ENCODE measurements around the gene MED7. TPM values are rescaled to one million over a fixed set of nuclear protein-coding genes. Genes with fewer than 3 reads are reported as not detected.

Gene MED7
- total and polyA plus RNA-seq, 12 donors, result 7.3 to 11.5 (median 9.3) TPM

DNA sequence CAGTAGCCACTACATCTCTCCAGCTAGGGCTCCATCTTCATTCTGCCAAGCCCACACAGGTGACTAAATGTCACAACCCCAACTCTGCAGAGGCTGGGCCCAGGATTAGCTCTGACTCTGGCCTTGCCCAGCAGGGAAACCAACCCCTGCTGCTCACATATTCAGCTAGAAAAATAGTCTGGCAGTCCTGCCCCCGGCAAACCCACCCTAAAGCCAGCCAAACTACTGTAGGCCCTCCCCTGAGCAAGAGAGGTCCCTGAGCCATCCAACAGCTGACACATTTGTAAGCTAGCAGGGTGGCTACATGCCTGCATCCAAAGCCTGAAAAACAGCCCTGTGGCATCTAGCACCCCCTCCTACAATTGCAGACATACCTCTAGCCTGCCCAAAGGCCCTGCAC lies 22.6 kb downstream of the MED7 start:
- ATAC-seq, result no peak
- intact Hi-C loops (cut with DNase I), result loop anchor here in 1 of 10 donors (10.0 kb wide), 1 partner anchor 275 kb away; no protein-coding TSS in a partner anchor

DNA sequence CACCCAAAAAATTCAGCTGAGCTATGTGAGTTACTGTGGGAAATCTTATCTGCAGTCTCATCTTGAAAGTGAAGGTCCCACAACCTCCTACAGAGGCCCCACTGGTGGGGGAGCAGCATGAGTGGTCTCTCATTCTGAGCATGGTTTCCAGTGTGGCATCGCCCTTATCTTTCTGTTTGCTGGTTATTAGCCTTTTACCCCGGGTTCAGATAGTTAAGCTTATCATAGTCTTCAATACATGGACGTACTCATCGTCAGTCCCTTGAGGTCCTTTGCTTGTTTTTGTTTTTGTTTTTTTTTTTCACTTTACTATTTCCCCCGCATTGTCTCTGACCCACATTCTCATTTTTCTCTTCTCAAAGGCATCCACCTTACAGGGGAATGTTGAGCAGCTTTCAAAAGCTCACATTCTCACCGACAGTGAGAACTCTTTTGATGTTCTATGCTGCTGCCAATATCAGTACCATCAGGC lies 26.1 kb downstream of the MED7 start:
- intact Hi-C loops (cut with DNase I), result no loop called here
- Histone ChIP-seq H3K4me1 (peaks cover 0 to 13% (median 3%) of the 10 kb centered on the region in 9 donors), H3K27ac (no peak overlapping the region), H3K36me3 (no peaks in the 10 kb centered on the region), H3K27me3 (no peaks in the 10 kb centered on the region), H3K4me3 (no peak overlapping the region), H3K9me3 (peaks cover 0 to 10% (median 6%) of the 10 kb centered on the region in 11 donors)
- DNase-seq (no peak), ATAC-seq (no peak)
- 74% methylated on average over 6 of the region's 6 CpGs for WGBS, 2 donors
- TF ChIP-seq, protein P1, sequence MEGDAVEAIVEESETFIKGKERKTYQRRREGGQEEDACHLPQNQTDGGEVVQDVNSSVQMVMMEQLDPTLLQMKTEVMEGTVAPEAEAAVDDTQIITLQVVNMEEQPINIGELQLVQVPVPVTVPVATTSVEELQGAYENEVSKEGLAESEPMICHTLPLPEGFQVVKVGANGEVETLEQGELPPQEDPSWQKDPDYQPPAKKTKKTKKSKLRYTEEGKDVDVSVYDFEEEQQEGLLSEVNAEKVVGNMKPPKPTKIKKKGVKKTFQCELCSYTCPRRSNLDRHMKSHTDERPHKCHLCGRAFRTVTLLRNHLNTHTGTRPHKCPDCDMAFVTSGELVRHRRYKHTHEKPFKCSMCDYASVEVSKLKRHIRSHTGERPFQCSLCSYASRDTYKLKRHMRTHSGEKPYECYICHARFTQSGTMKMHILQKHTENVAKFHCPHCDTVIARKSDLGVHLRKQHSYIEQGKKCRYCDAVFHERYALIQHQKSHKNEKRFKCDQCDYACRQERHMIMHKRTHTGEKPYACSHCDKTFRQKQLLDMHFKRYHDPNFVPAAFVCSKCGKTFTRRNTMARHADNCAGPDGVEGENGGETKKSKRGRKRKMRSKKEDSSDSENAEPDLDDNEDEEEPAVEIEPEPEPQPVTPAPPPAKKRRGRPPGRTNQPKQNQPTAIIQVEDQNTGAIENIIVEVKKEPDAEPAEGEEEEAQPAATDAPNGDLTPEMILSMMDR (IDR thresholded peaks at IDR 0.05), result no peak

More for the DNA sequence above, 22.6 kb downstream of the MED7 start:
- Histone ChIP-seq H3K27me3 (no peaks in the 10 kb centered on the region), H3K4me1 (peaks cover 0 to 12% (median 0%) of the 10 kb centered on the region in 9 donors), H3K27ac (no peak overlapping the region), H3K9me3 (peaks cover 0 to 31% (median 7%) of the 10 kb centered on the region in 11 donors), H3K4me3 (no peak overlapping the region), H3K36me3 (no peaks in the 10 kb centered on the region)
- WGBS, 2 donors, result 45 to 69% methylated on average over 1 of the region's 1 CpG
- DNase-seq, result no peak
- TF ChIP-seq, protein P1 (IDR thresholded peaks at IDR 0.05), result no peak

DNA sequence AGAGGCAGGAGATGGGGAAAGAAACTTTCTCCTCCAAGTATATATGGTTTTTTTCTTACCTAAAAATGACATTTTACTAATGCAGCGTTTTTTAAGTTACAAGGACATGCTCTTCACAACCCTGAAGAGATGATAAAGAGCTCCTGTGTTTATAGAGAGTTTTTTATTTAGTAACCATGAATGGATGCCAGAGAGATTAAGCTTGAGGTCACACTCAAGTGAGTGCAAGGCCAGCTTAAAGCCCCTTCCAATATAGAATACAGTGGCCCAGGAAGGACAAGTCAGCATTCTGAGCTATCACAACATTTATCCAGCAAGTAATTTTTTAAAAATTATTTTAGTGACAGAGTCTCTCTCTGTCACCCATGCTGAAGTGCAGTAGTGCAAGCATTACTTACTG lies 27.2 kb downstream of the MED7 start:
- H3K36me3 ChIP-seq, result no peaks in the 10 kb centered on the region
- WGBS, 2 donors, result 16 to 24% methylated on average over 1 of the region's 1 CpG
- peaks cover 0 to 1% (median 0%) of the 10 kb centered on the region in 11 donors for H3K9me3 ChIP-seq
- DNase-seq, result no peak
- H3K27me3 ChIP-seq, result no peaks in the 10 kb centered on the region
- ATAC-seq, result peak in 7 of 8 donors; percentile 62 to 91 (median 77)
- peaks cover 0 to 13% (median 3%) of the 10 kb centered on the region in 9 donors for H3K4me1 ChIP-seq
- intact Hi-C loops (cut with DNase I), result no loop called here
- TF ChIP-seq, protein P1 (IDR thresholded peaks at IDR 0.05), result no peak
- H3K4me3 ChIP-seq, result no peak overlapping the region
- peak overlapping the region in 6 of 10 donors; percentile 7 to 60 (median 32) for H3K27ac ChIP-seq

DNA sequence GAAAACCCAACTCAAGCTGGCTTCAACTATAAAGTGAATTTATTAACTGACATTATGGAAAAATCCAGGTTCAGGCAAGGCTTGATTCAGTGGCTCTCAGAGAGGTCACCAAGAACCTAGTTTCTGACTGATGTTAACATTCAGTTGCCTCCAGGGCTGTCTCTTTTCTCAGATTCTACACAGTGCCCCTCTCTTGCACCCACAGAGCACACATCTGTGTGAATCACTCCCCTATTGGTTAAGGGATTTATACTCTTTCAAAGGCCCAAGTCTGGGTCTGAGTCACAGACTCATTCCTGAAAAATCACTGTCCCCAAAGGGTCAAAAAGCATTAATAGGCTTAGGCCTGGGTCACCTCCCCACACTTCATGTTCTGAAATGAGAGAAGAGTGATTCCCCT lies 27.7 kb downstream of the MED7 start:
- ATAC-seq, result peak in 2 of 8 donors; percentile 9 to 38
- peak overlapping the region in 8 of 10 donors; percentile 1 to 60 (median 27) for H3K27ac ChIP-seq
- TF ChIP-seq, protein P1 (IDR thresholded peaks at IDR 0.05), result no peak

More for the DNA sequence above, 27.7 kb downstream of the MED7 start:
- intact Hi-C loops (cut with DNase I), result no loop called here
- Histone ChIP-seq H3K36me3 (no peaks in the 10 kb centered on the region), H3K4me3 (no peak overlapping the region), H3K4me1 (peaks cover 0 to 13% (median 3%) of the 10 kb centered on the region in 9 donors), H3K27me3 (no peaks in the 10 kb centered on the region), H3K9me3 (no peaks in the 10 kb centered on the region)
- no peak for DNase-seq

Data from heart right ventricle (tissue), 16 donors.